Right kidney (tissue), 9 donors: ENCODE results near the gene TARS3.
"Not testable (repeated sequence)": the region's sequence is repeated elsewhere in the genome, so short reads cannot be mapped to it uniquely, and the experiment has no call there.

Source experiments
- DNase-seq: peaks from one replicate; pipeline ENCODE4 v3.0.0-alpha.2; 2016
- long read RNA-seq, 8 donors: transcript quantifications; one replicate each; lab custom pipeline, GENCODE V29; 2026

Gene TARS3
- long read RNA-seq, donor 1, partial matches to known transcripts = 0 of 2 reads
- long read RNA-seq, donor 1, other reads (novel, unspliced or antisense) = 0 of 2 reads
- long read RNA-seq, donor 2, partial matches to known transcripts = 7 of 10 reads
- long read RNA-seq, donor 2, other reads (novel, unspliced or antisense) = 0 of 10 reads
- long read RNA-seq, donor 3, partial matches to known transcripts = 0 of 1 reads
- long read RNA-seq, donor 3, other reads (novel, unspliced or antisense) = 0 of 1 reads
- long read RNA-seq, donor 4 = 0 reads
- long read RNA-seq, donor 5, partial matches to known transcripts = 0 of 4 reads
- long read RNA-seq, donor 5, other reads (novel, unspliced or antisense) = 0 of 4 reads
- long read RNA-seq, donor 6 = 0 reads
- long read RNA-seq, donor 7 = 0 reads
- long read RNA-seq, donor 8, partial matches to known transcripts = 0 of 1 reads
- long read RNA-seq, donor 8, other reads (novel, unspliced or antisense) = 0 of 1 reads

DNA sequence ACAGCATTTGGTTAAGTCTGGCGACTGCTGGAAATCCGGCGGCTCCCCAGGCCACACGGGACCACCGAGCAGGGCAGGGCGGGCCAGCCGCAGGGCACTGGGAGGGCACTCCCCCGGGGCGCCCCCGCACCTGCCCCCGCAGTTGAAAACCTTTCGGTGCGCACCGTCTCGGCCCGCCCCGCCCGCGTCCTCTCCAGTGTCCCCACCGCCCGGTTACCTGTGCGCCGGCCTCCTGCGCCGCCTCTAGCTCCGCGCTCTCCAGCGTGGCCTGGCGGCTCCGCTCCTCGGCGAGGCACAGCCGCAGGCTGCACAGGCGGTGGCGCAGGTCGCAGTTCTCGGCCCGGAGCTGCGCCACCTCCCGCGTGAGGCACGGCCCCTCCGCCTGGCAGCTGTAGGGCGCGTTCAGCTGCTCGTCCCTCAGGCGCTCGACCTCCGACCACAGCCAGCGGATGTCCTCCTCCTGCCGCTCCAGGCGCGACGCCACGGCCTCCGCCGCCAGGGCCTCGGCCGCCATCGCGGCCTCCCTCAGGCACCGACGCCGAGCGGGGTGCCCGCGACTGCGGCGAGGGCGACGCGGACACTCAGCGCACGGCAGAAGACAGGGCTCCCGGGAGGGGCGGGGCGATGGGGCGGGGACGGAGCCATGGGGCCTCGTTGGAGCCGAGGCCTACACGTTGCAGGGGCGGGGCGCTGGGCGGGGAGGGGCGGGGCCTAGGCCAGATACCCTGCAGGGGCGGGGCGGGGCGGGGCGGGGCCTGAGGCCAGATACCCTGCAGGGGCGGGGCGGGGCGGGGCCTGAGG, at the start of gene TARS3:
TARS3 (minus strand) TSS at position 600 of the 801 bp plus-strand sequence; CDS start at position 514, 86 bp downstream.
- peak; percentile 96 for DNase-seq

DNA sequence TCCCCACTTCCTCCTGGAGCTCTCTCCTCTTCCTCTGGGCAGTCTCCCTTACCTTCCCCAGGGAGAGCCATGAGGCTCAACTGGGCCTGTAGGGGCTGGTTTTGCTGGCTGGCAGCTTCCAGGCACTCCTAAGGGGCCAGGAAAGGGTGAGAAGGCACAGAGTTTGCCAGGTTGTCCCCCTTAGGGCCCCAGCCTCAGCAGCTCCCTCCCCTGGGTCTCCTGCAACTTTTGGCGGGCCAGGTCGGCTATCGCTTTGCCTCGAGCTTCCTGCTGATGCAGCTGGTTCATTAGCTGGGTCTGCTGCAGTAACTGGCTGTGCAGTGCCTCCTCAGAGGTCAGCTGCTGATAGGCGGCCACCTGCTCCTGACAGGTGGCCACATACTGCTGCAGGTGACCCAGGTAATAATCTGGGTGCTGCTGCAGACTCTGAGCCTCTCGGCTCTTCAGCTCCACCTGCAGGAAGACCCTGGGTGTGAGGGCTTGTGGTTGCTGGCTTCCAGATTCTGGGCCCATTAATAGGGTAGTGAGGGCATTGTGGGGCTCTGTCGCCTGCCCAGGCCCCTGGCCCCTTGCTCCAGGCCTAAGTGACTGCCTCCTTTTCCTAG, 49.3 kb upstream of the TARS3 start:
- DNase-seq = no peak

DNA sequence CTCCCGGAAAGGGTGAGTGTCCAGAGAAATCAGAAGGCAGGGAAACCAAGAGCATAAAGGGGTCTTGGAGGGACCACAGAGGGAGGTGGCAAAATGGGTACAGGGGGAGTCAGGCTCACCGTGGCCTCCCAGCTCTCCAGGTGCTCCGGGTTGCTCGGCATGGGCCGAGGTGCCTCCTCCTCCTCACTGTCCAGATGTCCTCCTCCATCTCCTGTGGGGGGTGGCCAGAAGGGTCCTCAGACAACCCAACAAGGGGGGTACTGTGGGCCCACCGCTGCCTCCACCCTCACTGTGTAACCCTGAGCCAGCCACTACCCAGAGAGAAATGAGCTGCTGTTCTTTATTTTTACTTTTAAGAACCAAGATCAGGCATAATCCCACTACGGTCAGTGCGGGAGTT, 48.6 kb upstream of the TARS3 start:
- no peak for DNase-seq

DNA sequence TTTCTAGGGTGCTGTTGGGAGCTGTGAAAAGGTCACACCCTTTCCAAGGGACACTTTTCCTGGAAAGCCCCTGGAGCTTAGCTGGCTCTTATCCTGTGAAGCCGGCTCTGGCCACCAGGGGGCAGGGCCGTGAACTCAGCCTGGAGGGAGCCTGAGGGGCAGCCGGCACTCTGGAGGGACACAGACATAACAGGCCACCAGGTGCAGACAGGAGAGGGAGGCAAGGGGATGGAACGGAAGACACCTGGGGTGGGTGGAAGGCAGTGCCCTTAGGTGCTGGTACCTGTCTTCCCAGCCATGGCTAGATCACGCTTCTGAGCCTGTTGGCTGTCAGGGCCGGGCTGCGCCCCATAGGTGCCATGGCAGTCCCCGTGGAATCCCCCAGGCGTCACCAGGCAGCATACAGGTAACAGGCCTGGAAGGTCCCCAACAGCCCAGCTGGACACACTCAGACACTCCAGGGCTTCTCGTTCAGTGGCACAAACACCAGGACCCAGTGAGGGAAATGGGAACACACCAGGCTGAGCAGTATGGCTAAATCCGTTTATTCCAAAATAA, 42.9 kb upstream of the TARS3 start:
- DNase-seq = not testable (repeated sequence)

DNA sequence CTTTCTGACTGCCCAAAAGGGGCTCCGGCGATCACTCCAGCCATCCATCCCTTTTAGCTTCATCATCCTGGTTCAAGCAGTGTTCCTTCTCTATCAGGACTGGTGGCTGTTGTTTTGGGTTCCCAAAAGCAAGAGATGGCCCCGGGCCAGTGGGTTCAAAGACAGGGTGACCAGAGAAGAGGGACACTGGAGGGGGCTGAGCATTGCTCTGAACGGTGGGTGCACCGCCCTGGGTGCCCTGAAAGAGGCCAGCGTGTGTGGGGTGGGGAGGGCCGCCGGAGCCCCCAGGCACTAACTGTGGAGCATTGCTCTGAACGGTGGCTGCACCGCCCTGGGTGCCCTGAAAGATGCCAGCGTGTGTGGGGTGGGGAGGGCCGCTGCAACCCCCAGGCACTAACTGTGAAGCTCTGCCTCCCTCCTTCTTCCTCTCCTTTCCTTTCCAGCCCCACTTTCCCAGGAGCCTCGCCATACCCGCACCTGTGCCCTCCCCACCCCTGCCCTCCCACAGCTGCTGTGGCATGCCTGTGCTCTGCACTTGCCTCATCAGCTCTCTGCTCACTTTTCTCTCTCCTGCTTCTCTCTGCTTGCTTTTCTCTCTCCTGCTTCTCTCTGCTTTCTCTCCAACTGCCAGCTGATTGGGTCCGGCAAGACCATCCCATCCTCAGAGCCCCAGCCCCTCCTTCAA, 41.6 kb upstream of the TARS3 start:
- no peak for DNase-seq

DNA sequence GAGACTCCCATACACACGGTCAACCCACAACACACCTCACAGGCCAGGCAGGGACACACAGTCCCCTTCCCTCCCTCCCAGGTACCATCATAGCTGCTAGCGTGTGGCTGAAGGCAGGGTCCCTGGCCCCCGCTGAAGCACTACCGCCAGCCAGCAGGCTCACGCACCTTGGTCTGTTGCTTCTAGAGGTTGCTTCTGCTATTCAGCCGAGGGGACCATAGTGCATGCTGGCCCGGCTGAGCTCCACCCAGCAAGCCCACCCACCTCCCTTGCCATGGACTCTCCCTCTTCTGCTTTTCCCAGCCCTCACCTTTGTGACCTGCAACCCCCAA, 41.0 kb upstream of the TARS3 start:
- not testable (repeated sequence) for DNase-seq

DNA sequence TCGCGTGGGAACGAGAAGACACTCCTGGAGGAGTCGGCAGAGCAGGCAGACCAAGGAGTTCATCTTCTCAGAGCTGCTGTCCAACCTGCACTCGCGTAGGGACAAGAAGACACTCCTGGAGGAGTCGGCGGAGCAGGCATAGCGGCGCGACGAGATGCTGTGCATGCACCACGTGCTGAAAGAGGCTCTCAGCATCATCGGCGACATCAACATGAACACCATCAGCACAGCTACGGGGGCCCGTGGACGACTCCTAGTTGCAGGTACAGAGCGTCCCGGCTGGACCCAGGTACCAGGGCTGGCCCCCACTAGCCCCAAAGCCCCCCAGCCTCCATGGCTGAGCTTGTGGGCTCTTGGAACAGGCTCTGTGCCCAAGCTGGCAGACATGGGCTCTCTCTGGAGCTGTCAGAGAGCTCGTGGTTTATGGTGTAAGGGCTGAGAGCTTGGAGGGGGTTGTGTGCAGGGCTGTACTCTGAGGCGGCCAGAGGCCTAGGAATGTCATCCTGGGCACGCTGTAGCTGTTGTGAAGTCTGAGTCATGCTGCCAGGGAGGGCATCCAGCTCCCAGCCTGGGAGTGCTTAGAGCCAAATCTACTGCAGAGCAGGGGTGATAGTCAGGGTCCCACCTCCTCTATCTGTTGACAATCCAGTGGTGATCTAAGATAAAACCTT, 40.5 kb upstream of the TARS3 start:
- DNase-seq = not testable (repeated sequence)

DNA sequence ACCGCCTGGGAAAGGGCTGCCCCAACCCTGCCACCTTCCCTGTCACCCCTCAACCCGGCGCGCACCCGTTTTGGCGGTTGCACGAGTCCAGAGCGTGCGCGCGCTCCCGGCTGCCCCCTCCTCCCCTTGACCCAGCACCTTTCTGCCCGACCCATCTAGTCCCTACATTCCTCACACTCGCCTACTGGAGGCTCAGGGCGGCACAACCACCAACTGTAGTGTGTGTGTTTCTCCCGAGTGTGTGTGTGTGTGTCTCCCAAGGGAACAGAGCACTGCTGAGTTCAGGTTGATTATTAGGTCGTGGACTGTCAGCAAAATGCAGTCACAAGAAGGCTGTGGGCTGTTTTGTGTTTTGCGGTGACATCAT, 22.4 kb upstream of the TARS3 start:
- not testable (repeated sequence) for DNase-seq

DNA sequence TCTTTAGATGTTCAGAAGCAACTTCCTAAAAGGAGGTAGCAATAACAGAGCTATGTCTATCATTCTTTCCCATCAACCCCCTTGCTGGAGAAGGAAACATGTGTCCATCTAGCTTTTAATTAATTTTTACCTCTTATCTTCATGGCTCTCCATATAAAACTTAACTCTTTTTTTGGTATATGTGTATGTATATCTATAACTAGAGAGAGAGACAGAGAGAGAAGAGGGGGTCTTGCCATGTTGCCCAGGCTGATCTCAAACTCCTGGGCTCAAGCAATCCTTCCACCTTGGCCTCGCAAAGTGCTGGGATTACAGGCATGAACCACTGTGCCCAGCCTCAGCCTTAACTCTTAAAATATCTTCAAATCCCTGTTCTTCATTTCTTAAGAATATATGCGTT, 10.6 kb upstream of the TARS3 start:
- DNase-seq = not testable (repeated sequence)

DNA sequence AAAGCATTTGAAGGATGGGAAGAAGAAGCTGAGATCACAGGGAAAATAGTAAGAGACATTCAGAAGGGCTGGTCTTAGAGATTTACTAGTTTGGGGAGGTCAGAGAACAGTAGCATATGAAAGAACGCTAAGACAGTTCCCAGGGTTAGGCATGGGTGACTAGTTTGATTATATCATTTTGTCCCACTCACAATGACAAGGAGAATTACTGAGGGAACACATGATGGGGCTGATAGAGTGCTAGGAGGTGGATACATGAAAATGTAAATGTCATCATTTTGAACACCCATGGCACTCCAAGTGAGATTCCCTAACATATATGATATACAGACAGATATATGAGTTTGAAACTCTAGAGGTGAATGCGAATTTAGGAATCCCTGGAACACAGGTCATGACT, 9.3 kb upstream of the TARS3 start:
- no peak for DNase-seq

DNA sequence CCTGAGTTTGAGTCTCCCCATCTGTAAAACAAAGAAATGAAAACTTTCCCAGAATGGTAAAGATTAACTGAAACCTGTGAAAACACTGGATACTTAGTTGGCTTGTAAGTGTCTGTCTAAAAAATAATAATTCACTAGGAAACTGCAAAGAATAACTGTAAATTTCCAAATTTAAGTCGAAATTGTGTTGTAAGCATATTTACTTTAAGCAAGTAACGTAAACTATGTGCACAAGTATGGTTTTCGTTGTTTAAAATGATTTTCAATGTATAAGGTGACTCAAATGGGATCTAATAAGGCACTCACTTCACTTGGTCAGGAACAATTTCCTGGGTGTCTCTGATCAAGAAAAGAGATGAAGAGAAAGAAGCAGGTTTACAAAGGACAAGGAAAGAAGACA, 8.5 kb upstream of the TARS3 start:
- no peak for DNase-seq

DNA sequence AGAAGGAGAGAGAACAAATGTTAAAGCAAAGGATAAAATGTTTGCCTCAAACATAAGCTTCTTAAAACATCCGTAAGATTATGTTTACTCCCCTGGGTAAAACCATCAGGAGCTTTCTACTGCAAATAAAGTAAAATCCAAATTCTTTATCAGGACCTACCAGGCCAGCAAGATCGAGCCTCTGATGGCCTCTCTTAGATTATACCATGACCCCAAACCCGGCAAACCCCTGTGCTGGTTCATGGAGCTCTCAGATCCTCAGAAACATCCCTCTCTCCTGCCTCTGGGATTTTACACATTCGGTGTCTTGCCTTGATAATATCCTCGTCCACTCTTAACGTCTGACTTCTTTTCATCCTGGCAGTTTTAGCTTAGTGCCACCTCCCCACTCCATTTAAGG, 7.5 kb upstream of the TARS3 start:
- no peak for DNase-seq

DNA sequence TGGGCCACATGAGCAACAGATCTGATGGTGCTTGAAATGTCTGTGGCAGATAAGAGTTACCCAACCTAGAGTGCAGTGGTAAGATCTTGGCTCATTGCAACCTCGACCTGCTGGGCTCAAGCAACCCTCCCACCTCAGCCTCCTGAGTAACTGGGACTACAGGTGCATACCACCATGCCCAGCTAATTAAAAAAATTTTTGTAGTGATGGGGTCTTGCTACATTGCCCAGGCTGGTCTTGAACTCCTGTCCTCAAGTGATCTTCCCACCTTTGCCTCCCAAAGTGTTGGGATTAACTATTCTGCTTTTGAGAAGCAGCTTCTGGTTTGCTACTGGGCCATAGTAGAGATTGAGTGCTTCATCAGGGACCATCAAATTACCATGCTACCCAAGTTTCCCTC, 2.9 kb upstream of the TARS3 start:
- DNase-seq = no peak

DNA sequence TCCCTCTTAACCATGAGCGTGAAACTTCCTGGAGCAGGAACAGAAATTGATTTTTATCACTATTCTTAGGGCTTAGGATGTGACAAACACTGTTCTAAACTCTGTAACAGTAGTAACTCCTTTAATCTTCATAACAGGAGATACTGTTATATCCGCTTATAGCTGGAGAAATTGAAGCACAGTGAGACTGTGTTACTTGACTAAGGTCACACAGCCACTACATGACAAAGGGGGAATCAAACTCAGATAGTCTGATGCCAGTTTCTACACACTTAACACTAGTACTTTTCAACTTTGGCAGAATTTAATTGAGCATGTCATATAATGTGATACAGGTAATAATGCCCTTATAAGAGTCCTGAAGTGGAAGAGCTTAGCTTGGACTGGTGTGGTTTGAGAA, 800 bp upstream of the TARS3 start:
- DNase-seq = no peak

DNA sequence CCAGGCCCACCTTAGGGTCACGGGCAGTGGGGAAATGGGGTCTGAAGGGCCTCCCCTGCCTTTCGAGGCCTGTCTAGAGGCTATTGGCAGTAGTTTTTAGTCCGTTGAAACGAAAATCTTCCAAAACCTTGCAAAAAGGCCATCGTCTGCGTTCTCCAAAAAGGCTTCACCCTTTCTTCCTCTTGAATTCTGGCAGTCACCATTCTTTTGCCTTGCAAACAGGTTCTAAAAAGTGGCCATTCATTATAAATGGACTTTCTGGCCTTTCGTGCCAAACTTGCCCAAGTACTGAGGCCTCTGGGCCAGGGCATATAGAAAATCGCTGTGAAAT, 367 bp upstream of the TARS3 start:
- DNase-seq = peak; percentile 60

DNA sequence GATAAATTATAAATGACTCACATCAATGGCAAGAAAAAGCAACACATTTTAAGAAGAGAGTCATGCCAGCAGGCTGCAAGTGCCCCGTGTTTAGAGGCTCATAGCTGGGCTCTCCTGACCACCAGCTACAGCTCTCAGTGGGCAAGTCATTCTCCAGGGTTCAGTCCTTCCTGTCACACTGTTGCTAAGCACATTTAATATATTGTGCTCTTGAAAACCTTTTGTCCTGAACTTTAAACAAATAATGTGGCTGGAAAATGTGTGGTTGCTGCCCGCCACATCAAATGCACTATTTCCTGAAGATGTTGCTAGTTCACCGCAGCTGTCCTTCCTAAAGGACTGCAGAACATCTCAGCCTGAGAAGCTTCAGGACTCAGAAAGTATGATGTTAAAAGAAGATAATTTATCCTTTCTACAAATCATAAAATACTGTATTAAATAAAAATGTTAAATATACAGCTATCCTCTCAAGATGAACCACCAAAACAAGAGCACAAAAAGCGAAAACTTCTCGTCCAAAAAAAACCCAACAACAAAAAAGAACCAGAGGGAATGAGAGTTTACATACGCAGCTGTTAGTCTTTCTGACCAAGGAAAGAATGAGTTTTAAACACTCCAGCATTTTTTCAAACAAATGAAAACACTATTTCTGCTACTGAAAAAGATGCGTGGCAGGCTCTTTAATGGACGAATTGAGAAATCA, 951 bp downstream of the TARS3 start:
- peak; percentile 36 for DNase-seq

DNA sequence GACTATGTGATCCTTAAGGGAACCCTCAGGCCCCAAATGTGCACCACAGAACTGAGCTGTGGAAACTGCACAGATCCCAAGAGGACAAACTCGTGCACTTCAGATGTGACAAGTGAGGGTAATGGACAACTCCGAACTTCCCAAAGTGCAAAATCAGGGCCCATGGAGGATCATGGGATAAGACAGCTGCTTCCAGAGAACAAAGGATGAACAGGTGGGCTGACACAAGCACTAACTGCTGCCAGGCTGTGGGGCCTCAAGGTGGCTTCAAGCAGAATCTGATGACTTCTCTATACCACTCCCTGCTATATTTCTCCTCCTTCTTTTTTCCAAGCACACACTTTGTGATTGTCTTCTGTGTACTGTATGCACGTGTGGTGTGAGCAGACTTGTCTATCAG, 5.4 kb downstream of the TARS3 start:
- no peak for DNase-seq

DNA sequence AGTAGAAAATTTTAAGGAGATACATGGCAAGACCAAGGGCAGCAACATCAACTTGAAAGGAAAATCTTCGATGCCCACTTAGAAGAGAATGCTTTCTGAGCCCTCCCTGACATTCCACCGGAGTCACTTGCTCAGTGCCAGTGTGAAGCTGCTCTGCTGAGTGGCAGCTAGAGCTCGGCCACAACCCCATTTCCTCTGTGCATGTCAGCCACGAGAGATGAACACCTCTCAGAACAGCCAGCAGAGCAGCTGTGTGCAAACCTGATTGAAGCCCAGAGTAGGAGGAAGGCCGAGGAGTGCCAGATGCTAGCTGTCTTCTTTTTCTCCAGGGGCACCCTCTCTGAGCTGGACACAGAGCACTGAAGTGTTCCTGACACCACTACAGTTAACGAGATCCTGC, 12.2 kb downstream of the TARS3 start:
- no peak for DNase-seq

DNA sequence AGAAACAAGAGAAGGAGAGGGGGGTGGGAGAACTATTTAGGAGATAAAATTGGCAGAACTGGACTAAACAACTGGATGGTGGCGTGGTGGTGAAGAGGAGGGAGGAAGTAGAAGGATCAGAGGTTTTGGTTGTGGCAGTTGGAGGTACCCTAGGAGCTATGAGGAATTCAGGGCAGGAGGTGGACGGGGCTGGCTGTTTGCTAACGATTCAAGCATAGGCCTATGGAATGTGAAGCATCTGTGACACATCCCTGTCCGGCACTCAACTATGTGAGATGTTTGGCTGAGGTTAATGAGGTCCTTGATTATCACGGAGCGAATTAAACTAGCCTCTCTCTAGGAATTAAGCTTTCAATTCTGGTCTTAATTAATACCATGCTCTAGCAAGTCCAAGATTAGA, 13.5 kb downstream of the TARS3 start:
- DNase-seq = no peak

DNA sequence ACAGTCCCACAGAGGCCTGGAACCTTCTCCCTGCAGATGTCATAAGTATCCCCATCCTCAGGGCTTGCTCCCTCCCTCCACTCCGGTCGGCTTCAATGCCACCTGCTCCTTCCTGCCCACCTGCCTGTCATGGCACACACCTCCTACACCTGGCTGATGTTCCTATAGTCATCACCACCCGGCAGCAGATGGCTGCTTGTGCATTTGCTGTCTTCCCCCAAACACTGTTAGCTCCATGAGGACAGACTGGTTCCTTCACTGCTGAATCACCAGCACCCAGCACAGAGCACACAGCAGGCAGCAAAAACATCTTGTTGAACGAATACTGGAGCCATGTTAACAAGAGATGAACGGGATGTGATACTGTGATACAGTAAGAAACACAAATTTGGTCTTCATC, 14.8 kb downstream of the TARS3 start:
- DNase-seq = no peak

DNA sequence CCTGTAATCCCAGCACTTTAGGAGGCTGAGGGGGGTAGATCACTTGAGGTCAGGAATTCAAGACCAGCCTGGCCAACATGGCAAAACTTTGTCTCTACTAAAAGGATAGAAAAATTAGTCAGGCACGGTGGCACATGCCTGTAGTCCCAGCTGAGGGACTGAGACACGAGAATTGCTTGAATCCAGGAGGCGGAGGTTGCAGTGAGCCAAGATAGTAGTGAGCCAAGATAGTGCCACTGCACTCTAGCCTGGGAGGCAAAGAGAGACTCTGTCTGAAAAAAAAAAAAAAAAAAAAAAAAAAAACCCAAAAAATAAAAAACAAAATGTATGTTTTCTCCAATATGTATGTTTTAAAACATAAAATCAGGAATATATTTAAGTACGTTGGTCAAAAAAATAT, 16.3 kb downstream of the TARS3 start:
- no peak for DNase-seq
